ENCODE results near the gene HSF5. TPM values are rescaled to one million over a fixed set of nuclear protein-coding genes. Genes with fewer than 3 reads are reported as not detected.

HSF5 gene
- total RNA-seq, 1 donor from 2014 or later: not detected

GRCh38 chr17:58516644-58517377 lies 28.6 kb upstream of the HSF5 start:
- no peaks in the 10 kb centered on the region for H3K27me3 ChIP-seq (ENCODE audit: low read depth)
- DNase-seq: no peak
- H3K4me1 ChIP-seq: peaks cover 70% of the 10 kb centered on the region

GRCh38 chr17:58515286-58515685 lies 27.1 kb upstream of the HSF5 start:
- Histone ChIP-seq H3K9me3 (replicated peaks) (no peaks in the 10 kb centered on the region), H3K27me3 (ENCODE audit: low read depth) (no peaks in the 10 kb centered on the region), H3K36me3 (peaks cover 29% of the 10 kb centered on the region), H3K4me3 (peak overlapping the region; percentile 81), H3K27ac (replicated peaks) (peak overlapping the region; percentile 80), H3K4me1 (peaks cover 60% of the 10 kb centered on the region)
- no peak for TF ChIP-seq CTCF (IDR thresholded peaks at IDR 0.05; ENCODE audit: borderline replicate concordance)
- intact Hi-C loops (cut with micrococcal nuclease): no loop called here
- DNase-seq: no peak

More at GRCh38 chr17:58516644-58517377, 28.6 kb upstream of the HSF5 start:
- H3K27ac ChIP-seq (replicated peaks): peak overlapping the region; percentile 98
- TF ChIP-seq CTCF (IDR thresholded peaks at IDR 0.05; ENCODE audit: borderline replicate concordance): no peak
- H3K36me3 ChIP-seq: peaks cover 18% of the 10 kb centered on the region
- intact Hi-C loops (cut with micrococcal nuclease): no loop called here
- no peaks in the 10 kb centered on the region for H3K9me3 ChIP-seq (replicated peaks)
- peak overlapping the region; percentile 91 for H3K4me3 ChIP-seq

GRCh38 chr17:58514770-58515157 lies 26.6 kb upstream of the HSF5 start:
- peak overlapping the region; percentile 80 for H3K27ac ChIP-seq (replicated peaks)
- no peak for DNase-seq
- H3K4me3 ChIP-seq: peak overlapping the region; percentile 81
- intact Hi-C loops (cut with micrococcal nuclease): no loop called here
- H3K27me3 ChIP-seq (ENCODE audit: low read depth): no peaks in the 10 kb centered on the region
- H3K36me3 ChIP-seq: peaks cover 35% of the 10 kb centered on the region
- peaks cover 56% of the 10 kb centered on the region for H3K4me1 ChIP-seq
- no peak for TF ChIP-seq CTCF (IDR thresholded peaks at IDR 0.05; ENCODE audit: borderline replicate concordance)
- H3K9me3 ChIP-seq (replicated peaks): no peaks in the 10 kb centered on the region

GRCh38 chr17:58513965-58514769 lies 26.0 kb upstream of the HSF5 start, which contains the start of gene MTMR4:
Gene MTMR4 (minus strand): TSS chr17:58514638. CDS start chr17:58514407, 231 bp downstream.
- DNase-seq: peak; percentile 83
- Histone ChIP-seq H3K4me3 (peak within 1 kb of the TSS; percentile 81), H3K4me1 (peaks cover 50% of the 10 kb centered on the region), H3K27me3 (ENCODE audit: low read depth) (no peaks in the 10 kb centered on the region), H3K36me3 (peaks cover 41% of the 10 kb centered on the region), H3K9me3 (replicated peaks) (no peaks in the 10 kb centered on the region), H3K27ac (replicated peaks) (peak within 1 kb of the TSS; percentile 80)
- no peak for TF ChIP-seq CTCF (IDR thresholded peaks at IDR 0.05; ENCODE audit: borderline replicate concordance)
- intact Hi-C loops (cut with micrococcal nuclease): no loop called here

- intact Hi-C loops (cut with micrococcal nuclease): no loop called here
- no peak for TF ChIP-seq CTCF (IDR thresholded peaks at IDR 0.05; ENCODE audit: borderline replicate concordance)
- Histone ChIP-seq H3K4me1 (peaks cover 45% of the 10 kb centered on the region), H3K27me3 (ENCODE audit: low read depth) (no peaks in the 10 kb centered on the region), H3K36me3 (peaks cover 48% of the 10 kb centered on the region), H3K9me3 (replicated peaks) (no peaks in the 10 kb centered on the region), H3K27ac (replicated peaks) (no peak overlapping the region), H3K4me3 (peak overlapping the region; percentile 81)
- no peak for DNase-seq
These were observed 25.2 kb upstream of the HSF5 start for GRCh38 chr17:58513267-58513964.
